GM21825 (cell line): ENCODE measurements around the gene KIF7.
"Not testable (repeated sequence)": the region's sequence is repeated elsewhere in the genome, so short reads cannot be mapped to it uniquely, and the experiment has no call there.

Experiments
- ATAC-seq: cut with Tn5 transposase; IDR thresholded peaks from one replicate; pipeline ENCODE4 v1.9.1; 2021; ENCODE audit warnings: mild to moderate bottlenecking, moderate library complexity; ENCODE audit not compliant: unreplicated experiment

KIF7 gene

DNA sequence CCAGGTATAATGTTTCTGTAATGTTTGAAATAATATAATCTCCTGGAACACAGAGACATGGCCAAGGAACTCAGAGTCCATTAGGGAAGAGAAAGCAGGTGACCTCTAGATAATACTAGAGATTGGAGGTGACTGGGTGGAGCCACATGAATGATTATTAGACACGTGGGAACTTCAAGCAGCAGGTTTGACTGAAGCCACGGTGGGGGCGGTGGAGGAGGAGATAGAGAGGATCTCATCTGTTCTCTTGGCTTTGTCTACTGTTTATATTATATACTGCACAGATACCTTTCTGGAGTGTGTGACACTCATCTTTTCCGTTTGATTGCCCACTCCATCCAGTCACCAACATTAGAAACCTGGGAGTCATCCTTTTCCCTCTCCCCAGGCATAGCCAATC lies 33.7 kb downstream of the KIF7 start:
- ATAC-seq = no peak

DNA sequence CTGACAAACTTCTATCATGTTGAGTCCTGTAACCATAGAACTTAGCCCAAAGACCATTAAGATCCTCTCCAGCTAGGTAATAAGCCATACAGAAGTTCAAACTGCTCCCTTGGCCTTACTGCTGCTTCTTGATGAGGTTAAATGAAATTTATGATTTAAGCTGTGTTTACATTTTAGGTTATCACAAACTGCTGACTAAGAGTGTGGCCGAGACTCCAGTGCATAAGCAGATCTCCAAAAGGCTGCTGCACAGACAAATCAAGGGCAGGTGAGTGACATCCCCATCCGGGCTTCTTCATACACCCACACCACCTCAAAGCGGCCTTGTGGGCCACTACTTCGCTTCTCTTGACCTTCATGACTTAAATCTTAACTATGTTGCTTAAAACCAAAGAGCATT lies 39.0 kb downstream of the KIF7 start:
- no peak for ATAC-seq

DNA sequence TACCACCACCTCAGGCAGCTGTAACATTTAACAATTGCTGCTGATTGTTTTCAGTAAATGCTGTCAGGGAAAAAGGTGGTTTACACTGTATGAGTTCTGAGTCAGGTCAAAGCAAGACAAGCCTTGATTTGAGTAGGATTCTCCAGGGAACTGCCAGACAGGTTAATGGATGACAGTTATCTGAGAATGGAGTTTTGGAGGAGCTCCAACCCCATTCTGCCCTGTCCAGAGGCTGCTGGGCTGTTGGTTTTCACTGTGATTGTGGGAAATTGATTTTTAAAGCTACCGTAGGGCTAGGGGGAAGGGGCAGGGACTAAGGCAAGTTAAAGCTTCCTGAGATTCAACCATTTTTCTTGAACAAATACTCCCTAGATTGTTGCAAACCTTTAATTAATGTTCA lies 40.1 kb downstream of the KIF7 start:
- ATAC-seq = no peak

DNA sequence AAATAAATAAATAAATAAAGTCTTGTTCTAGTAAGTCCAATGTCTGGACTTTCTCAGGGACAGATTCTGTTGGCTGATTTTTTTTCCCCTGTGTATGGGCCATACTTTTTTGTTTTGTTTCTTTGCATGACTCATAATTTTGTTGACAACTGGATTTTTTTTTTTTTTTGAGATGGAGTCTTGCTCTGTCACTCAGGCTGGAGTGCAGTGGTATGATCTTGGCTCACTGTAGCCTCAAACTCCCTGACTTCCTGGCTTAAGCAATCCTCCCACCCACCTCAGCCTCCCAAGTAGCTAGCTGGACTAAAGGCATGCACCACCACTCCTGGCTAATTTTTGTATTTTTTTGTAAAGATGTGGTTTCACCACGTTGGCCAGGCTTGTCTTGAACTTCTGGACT lies 41.1 kb downstream of the KIF7 start:
- ATAC-seq = no peak

DNA sequence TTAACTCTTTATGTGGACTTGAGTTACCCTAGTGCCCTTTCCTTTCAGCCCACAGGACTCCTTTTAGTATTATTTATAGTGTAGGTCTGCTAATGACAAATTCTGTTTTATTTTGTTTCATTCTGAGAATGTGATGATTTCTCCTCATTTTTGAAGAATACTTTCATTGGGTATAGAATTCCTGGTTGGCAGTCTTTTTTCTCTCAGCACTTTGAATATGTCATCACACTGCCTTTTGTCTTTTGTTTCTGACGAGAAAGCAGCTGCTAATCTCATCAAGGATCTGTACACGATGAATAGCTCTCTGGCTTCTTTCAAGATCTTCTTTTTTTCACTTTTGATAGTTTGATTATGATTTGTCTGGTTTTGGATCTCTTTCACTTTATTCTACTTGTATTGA lies 42.2 kb downstream of the KIF7 start:
- no peak for ATAC-seq

DNA sequence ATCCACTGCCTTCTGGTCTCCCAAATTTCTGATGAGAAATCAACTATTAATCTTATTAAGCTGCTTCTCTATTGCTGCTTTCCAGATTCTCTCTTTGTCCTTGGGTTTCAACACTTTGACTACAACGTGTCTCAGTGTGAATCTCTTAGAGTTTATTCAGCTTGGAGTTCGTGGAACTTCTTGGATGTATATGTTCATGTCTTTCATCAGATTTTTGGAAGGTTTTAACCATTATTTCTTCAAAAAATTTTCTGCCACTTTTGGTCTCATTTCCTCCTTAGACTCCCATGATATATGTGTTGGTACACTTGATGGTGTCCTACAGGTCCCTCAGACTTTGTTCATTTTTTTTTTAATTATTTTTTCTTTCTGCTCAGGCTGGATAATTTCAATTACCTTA lies 44.0 kb downstream of the KIF7 start:
- ATAC-seq = no peak

DNA sequence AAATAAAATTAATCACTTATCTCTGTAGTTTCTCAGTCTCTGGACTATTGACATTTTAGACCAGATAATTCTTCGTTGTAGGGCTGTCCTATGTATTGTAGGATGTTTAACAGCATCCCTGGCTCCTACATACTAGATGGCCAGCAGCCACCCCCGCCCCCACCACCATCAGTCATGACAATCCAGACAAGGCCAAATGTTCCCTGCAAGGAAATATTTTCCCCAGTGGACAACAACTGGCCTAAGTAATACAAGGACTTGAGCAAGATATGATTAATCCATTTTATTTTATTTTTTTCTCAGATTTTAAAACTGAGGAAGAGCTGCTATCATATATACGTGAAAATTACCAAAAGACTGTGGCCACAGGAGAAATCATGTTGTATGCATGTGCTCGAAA lies 56.2 kb downstream of the KIF7 start:
- no peak for ATAC-seq

DNA sequence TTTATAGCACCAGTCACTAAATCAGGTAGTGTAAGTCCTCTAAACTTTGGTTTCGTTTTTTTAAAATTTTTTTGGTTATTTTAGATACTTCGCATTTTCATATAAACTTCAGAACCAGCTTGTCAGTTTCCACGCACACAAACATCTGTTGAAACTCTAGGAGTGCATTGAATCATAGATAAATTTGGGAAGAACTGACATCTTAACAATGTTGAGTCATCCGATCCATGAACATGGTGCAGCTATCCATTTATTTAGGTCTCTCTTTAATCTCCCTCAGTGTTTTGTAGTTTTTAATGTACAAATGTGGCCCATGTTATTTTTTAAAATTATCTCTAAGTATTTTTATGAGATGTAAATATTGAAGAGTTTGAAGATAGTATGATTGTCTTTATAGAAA lies 62.2 kb downstream of the KIF7 start:
- no peak for ATAC-seq

DNA sequence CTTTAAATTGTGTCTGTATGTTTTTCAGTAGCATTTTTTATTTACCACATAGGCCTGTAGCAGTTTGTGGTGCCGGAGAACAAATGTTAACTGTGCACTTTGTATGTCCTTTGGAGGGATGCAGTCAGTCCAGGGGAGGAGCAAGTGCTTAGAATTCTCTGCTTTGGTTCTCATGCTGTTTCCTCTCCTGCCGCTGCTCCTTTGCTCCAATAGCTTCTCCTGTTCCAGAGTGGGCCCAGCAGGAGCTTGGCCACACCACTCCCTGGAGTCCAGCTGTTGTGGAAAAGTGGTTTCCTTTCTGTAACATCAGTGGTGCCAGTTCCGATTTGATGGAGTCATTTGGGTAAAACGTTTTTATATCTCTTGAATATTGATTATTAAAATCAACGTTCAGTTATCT lies 63.4 kb downstream of the KIF7 start:
- no peak for ATAC-seq

DNA sequence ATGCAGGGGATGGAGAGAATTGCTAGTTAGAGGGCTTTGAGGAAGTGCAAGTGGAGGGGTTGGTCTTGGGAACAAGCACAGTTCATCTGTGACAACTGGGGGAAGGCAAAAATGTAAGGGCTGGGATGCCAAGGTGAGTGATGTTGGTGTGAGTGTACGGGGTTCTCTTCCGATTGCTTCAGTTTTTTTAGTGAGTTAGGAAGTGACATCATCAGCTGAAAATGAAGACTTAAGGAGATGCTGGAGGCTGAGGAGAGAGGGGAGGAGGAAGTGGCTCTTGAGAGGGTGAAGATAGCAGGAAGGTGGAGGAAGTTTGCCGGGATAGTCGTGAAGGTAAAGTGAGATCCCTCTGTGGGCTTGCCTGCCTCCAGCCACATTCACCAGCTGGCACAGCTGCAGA lies 67.3 kb downstream of the KIF7 start:
- no peak for ATAC-seq

DNA sequence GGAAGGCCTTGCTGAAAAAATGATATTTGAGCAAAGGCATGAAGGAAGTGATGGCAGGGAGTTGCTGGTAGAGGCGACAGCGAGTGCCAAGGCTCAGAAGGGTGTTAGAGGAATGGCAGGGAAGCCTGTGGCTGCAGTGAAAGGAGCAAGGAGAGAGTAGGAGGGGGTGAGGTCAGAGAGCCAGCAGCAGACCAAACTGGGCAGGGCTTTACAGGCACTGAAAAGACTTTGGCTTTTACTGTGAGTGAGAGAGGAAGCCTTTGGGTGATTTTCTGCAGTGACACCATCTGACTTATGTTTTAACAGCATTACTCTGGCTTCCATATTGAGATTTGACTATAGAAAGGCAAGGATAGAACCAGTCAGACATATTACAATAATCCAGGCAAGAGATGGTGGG lies 68.6 kb downstream of the KIF7 start:
- no peak for ATAC-seq

DNA sequence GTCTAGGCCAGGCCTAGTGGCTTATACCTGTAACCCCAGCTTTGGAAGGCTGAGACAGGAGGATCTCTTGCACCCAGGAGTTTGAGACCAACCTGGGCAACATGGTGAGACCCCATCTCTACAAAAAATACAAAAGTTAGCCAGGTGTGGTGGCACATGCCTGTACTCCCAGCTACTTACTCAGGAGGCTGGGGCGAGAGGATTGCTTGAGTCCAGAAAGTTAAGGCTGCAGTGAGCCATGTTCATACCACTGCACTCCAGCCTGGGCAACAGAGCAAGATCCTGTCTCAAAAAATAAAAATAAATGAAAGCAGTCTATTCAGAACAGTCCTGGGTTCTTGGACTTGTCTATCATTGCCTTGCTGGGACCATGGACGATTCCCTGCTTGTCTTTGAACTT lies 74.5 kb downstream of the KIF7 start:
- ATAC-seq = not testable (repeated sequence)

DNA sequence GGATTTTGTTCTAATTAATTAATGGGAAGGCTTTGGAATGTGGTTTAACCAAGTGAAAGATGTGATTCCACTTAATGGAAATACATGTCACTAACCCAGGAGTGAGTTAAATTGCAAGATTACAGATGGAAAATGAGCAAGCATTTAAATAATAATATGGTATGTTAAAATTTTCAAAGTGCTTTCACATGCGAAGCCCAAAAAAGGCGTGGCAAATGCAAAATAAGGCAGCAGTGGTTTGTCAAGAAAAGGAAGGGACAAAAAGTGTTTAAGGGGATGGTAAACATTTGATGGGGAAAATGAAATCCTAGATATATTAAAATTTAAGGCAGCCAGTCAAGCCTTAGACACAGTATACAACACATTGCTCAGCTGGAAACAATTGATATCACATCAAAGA lies 77.1 kb downstream of the KIF7 start:
- ATAC-seq = no peak
